IPS-18c (cell line): ENCODE results near the gene KLHL29.

Experiments
- H3K4me3 ChIP-seq: 2 replicates; pipeline ENCODE4 v1.7.0; 2013; ENCODE audit warnings: low read depth, mild to moderate bottlenecking, low read length, moderate library complexity; ENCODE audit not compliant: insufficient read depth
- H3K9me3 ChIP-seq: one replicate; pipeline ENCODE4 v1.6.1; 2013; ENCODE audit warnings: mild to moderate bottlenecking, low read length, moderate library complexity; ENCODE audit not compliant: control insufficient read depth, insufficient read depth

KLHL29 gene

DNA sequence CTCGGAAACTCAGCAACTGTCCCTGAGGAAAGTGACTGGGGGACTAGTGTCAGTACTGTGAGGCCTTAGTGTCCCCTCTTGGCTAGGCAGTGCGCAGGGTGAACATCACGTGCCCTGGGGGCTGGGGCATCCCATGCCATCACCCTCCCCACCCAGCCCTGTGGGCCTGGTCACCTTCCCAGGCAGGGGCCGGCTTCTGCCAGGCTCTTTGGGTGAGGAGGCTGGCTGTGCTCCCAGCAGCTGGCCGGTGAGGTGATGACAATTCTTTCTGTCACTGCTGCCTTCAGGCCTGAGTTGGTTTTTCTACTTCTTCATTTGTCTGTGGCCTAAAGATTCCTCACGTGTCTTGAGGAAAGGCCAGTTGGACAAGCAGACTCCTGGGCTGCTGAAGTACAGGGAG is 180.8 kb downstream of the KLHL29 start:
- Histone ChIP-seq H3K9me3 (no peaks in the 10 kb centered on the region), H3K4me3 (no peak overlapping the region)

DNA sequence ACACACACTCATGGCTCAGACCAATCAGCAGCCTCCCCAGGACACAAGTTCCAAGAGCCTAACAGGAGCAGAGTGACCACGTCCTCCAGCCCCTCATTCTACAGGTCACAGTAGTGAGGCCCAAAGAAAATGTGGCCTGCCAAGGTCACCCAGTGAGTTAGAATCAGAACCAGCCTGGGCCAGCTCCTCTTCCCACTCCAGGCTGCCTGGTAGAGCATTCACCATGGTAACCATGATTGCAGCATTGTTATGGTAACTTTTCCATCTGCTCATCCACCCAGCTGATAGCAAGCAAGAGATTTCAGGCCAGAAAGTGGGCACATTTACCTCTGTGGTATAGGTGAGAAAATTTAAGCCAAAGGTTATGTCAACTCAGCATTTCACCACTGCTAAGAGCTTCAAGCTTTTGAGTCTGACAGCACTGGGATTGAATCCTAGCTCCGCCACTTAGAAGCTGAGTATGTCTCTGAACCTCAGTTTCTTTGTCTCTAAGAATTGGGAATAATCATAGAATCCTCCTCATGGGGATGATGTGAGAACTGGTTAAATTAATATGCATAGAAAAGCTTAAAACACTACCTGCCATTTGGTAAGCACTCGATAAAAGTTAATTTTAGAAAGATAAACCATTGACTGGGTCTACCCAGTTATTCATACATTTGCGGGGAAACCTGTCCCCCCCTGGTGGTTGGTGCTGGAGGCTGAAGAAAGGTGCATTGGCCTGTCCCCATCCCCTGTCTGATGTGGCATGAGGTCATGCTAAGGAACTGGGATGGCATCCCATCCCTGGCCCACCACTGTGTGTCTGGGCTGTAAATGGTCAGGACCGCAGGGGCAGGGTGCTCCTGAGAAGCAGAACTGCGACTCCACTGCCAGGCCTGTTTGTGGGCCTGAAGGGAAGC is 181.5 kb downstream of the KLHL29 start:
- Histone ChIP-seq H3K9me3 (no peaks in the 10 kb centered on the region), H3K4me3 (no peak overlapping the region)

DNA sequence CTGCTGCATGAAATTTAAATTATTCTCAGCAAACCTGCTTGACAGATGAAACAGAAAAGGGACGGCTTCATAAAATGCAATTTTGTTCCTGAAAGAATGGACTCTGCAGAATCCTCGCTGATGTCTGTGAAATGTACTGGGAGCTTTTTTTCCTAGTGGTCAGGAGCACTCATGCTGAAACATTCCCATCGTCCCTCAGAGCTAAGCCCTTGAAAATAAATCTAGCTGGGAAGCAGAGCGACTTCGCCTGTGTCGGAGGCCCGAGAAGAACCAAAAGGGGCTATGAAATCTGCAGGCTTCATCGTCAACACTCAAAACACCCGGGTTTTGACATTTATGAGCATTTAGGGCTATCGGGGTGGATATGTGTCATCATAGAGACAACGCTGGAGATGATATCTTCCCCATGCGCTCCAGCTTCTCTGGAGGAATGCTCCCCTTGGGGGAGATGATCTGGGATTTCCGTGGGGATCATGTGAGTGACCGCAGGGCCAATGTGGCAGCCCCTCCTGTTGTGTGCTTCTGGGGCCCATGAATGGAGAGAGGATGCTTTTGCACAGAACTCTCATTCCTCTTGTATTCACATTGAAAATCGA is 182.3 kb downstream of the KLHL29 start:
- H3K4me3 ChIP-seq, result no peak overlapping the region

DNA sequence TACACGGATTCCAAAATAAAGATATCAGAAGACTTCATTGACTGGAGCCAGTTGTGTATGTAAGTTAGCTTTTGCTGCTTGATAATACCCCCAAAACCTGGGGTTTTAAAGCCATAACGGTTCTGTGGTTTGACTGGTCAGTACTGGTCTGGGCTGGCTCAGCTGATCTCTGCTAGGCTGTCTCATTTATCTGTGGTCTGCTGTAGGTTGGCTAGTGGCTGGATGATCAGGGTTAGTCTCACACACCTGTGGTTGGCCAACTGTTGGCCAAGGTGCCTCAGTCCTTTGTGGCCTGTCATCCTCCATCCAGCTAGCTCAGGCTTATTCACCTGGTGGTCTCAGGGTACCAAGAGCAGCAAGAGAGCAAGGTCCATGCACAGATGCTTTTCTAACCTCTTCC is 183.2 kb downstream of the KLHL29 start:
- Histone ChIP-seq H3K4me3 (no peak overlapping the region), H3K9me3 (no peaks in the 10 kb centered on the region)

More for the DNA sequence above, 182.3 kb downstream of the KLHL29 start:
- no peaks in the 10 kb centered on the region for H3K9me3 ChIP-seq

DNA sequence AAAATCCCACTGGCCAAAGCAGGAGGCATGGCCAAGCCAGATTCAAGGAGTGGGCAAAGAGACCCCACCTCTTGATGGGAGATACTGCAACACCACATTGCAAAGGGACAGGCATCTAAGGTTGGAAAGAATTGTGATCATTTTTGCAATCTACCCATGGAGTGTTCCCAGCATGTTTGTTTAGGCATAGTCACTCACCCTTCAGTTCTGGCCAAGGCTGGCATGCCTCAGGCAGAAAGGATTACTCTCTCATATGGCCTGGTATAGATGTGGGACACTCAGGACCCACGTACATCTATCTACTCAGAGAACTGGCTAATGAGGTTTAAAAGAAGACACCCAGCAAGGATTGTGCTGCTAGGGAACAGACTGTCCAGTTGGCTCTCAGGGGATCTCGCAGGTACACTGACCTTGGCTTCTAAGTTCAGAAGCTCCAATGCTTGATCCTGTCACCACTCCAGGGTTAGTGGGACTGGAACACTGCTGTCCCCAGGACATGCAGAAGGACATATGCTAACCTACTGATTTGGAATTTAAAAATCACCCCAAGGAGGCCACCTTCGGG is 183.7 kb downstream of the KLHL29 start:
- Histone ChIP-seq H3K9me3 (peaks cover 1% of the 10 kb centered on the region), H3K4me3 (no peak overlapping the region)

DNA sequence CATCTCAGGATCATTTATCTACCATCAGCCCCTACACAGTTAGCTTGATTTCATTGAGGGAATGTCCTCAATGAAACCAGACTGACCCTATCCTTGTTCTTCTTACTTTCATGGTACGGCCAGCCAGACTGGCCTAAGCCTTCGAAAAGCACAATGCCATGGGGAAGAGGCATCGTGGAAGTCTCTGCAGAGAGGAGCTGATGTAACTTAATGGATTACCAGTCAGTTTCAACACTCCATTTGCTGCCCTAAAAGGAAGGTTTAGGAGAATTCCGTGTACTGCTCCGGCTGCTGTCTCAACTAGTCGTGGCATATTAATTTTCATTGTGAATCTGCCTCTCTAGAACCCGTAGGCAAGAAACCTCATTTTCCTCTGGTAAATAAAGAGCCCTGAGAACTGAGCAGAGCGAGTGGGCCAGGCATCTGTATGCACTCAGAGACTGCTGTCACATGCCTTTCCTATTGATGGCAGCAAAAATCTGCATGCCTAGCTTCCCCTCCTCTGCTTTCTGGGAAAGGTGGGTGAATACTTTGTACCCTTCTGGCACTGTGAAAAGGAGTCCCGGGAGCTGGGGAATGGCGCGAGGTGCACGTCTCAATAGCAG is 184.9 kb downstream of the KLHL29 start:
- H3K4me3 ChIP-seq, result no peak overlapping the region
- peaks cover 2% of the 10 kb centered on the region for H3K9me3 ChIP-seq

DNA sequence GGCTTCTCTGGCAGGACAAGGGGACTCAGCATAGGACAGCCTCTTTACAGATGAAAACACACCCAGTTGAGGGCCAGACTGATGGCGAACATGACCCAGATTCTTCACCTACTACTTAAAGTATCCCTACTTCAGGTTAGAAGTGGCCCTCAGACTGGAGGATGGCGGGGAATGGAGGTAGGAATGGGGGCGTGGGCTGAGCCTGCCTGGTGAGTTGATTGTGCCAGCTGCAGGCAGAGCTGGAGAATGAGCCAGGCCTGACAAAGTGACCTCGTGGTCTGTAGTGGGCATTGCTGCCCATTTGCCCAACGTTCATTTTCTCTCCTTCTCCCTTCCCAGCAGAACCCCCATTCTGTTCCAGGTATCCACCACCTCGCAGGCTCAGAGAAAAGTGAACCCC is 186.1 kb downstream of the KLHL29 start:
- Histone ChIP-seq H3K4me3 (no peak overlapping the region), H3K9me3 (peaks cover 2% of the 10 kb centered on the region)

DNA sequence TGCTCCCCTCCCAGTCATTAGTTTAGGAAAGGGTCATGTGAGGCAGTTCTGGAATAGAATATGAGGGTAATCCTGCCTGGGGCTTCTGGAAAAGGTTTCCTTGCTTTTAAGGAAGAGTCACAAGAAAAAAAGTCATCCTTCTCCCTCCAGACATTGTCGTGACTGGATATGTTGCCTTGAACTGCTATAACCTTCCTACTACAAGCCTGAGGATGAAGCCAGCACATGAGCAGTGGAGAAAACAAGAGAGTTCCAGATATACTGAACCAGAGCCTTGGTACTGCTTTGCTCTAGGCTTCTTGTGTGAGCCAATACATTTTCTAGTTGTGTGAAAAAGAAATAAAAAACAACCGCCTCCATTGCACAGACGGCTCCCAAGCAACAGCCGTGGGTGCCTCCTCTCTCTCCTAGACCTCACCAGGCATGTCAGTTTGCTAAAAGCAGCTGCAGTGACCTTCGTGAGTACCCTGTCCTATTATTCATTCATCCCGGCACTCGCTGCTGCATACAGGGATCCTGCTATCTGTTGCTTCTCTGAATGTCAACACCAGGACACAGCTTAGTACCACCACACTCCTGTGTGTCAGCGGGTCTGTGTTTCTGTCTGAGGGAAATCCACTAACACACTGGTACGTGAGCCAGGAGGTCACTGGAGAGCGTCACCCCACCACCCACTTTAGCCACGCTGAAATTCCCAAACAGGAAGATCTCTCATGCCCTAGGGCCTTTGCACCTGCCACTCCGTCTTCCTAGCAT is 186.7 kb downstream of the KLHL29 start:
- H3K4me3 ChIP-seq, result no peak overlapping the region
- peaks cover 2% of the 10 kb centered on the region for H3K9me3 ChIP-seq

DNA sequence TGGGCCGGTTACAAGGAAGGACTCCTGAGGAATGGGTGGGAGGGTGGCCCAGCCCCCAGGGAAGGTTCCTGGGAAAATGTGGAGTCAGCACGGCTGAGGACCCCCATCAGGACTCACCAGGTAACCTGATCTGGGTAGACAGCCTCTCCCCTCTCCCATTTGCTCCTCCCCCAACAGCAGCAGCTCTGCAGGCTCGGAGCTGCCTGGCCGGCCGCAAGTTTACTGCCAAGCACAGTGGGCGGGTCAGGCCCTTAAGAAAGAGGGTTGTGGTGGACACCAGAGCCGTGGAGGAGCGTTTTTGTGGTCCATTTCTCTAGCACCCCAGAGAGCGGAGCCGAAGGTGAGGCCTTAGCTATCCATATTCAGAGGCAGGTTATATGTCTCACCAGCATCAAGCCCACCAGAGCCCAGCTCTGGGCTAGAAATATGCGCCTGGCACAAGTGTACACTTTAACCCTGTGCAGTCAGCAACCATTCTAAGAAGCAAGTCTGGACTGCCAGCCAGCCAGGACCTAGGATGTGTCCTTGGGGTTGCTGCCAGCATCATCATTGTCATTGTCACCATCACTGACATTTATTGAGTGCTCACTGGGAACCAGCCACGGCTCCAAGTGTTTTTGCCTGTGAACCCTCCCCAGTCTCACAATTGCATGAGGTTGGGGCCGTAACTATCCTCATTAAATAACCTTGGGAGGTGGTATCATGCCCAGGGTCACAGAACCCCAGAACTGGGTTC is 190.1 kb downstream of the KLHL29 start:
- H3K4me3 ChIP-seq, result no peak overlapping the region
- H3K9me3 ChIP-seq, result peaks cover 2% of the 10 kb centered on the region

DNA sequence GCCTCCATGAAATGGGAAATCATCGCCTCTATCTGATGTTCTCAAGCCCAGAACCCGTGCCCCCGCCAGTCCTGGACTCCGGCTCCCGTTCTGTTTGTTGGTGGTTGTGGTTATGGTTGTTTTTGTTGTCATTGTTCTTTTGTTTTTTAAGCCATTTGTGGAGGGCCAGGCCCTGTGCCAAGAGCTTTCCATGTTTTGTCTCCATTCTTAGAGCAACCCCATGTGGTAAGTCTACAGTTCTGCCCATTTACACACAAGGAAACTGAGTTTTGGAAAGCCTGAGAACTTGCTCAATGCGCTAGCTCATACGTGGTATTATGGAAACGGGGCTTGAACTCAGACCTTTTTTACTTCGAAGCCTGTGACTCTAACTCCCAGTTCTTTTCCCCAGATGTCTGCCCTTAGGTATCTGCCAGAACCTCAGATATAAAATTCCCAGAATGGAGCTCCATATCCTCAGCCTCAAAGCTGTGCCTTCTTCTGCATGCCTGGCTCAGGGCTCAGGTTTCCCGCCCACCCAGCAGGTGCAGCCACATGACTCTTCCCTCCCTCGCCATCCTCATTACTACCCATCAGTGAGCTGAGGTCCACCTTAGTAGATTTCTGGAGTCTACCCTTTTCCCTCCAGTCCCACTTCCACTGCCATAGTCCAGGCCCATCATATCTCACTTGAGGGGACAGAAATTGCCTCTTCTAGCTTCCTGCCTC is 194.1 kb downstream of the KLHL29 start:
- no peak overlapping the region for H3K4me3 ChIP-seq
- H3K9me3 ChIP-seq, result no peaks in the 10 kb centered on the region

DNA sequence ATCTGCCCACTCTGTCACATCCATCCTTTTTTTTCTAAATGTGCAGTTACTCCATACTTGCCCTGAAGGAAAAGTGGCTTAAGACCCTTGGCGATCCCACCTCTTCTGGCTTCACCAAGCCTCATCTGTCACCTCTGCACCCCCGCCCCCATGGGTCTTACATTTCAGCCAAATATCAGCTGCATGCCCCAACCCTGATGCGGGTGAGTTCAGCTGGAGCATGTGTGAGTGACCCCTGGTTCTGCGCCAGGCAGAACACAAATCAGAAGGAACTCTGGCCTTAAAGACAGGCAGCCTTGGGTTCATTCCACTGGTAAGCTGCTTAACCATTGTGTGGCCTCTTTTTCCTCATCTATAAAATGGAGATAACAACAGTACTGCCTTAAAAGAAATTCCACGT is 194.7 kb downstream of the KLHL29 start:
- Histone ChIP-seq H3K9me3 (no peaks in the 10 kb centered on the region), H3K4me3 (no peak overlapping the region)

DNA sequence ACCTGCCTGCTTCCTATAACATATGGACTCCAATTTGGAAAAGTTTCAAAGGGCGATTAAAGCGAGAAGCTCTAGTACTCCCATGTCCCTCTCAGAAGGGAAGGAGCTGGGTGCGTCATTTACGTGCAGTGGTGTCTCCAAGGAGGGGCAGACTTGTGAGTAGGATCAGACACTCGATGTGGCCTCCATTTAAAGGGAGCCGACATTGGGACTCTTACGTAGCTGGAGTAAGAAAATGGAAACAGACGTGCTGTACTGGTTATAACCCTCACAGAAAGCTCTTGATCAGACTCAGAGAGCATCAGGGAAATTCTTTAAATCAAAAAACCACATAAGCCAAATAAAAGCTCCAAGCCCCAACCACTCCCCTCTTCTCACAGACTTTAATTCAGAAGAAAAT is 198.5 kb downstream of the KLHL29 start:
- no peak overlapping the region for H3K4me3 ChIP-seq

DNA sequence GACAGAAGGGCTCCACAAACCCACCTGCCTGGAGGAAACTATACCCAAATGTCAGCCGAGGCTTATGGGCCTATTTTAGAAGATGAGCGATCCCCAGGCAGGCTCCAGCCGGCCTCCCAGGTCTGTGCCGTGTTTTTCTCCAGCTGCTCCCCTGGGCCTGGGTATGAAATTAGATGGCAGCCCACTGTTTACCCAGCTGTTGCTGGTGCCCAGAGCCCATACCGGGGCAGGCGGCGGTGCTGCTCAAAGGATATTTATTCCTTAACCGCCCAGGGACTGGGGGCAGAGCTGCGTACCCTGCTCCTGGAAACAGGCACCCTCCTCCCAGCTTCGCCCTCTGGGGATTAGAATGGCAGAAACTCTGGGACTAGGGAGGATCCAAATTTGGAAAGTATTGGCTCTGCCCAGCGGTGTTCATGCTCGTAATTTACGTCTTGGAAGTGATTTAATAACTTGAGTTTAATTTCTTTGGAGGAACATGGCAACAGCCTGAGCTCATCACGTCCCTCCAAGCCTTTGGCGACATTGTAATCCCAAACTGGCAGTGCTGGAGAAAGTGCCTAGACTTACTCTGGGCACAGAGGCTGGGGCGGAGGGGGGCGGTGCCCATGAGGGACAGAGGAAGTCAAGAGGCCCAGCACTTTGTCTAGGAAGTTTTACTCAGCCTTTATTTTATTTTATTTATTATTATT is 199.2 kb downstream of the KLHL29 start:
- Histone ChIP-seq H3K9me3 (no peaks in the 10 kb centered on the region), H3K4me3 (no peak overlapping the region)

More for the DNA sequence above, 198.5 kb downstream of the KLHL29 start:
- H3K9me3 ChIP-seq, result no peaks in the 10 kb centered on the region

DNA sequence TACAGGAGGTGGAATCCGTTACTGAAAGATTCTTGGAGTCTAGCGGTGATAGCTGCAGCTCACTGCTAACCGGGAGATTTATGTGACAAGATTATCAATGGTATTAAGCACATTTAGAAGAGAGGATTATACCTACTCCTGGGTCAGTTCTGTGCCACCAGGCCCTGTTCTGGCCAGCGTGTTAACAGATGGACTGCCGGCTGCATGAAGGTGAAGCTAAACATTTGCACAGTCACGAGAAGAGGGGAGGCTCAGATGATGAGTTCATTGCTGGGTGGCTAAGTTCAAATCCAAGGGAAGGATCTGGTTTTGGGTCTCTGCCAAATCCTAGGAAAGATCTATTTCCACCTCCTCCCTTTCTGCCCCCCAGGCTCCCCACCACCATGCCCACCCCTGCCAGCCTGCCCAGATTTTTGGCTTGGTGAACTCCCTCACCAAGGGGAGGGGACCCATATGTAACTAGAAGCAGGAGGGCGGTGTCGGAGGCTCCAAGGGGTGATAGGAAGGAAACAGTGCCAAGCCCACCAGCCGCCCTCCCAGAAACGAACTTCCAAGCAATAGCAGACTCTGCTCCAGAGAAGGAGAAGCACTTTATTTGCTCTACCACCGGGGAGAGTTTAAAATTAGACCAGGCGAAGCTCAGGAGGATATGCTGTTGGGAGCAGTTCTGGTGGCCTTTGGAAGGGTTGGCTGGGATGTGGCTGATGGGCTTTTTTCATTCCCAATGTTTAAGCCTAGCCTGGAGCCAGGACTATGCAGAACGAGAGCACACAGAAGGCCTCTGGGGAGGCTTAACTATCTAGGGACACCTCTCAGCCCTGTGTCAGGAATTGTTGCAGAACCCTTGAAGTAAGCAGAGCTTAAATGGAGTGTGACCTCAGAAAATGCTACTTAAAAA is 200.5 kb downstream of the KLHL29 start:
- Histone ChIP-seq H3K4me3 (no peak overlapping the region), H3K9me3 (no peaks in the 10 kb centered on the region)
